Activated naive CD4-positive, alpha-beta T cell treated with anti-CD3 and anti-CD28 coated beads, Interleukin-2, amount 50 U/mL, for 72 hours (primary cell): ENCODE results near the gene SLC13A5. TPM values are rescaled to one million over a fixed set of nuclear protein-coding genes. Genes with fewer than 3 reads are reported as not detected.
"Not testable (repeated sequence)": the region's sequence is repeated elsewhere in the genome, so short reads cannot be mapped to it uniquely, and the experiment has no call there.

Experiments used
- ATAC-seq, 2 donors: fragments of 150-1000 bp; cut with Tn5 transposase; 2 replicates each; pipeline ENCODE4 v1.10.0; 2021; ENCODE audit warnings: mild to moderate bottlenecking in 2 of 2, moderate library complexity in 2 of 2
- DNase-seq, 2 donors: peaks; one replicate each; pipeline ENCODE4 v3.0.0; 2021 to 2022; ENCODE audit warnings: low spot score in 2 of 2
- H3K27ac Mint-ChIP-seq, 2 donors: one replicate each; pipeline ENCODE4 v1.8.0; 2022; ENCODE audit warnings: mild to moderate bottlenecking in 2 of 2, mixed read lengths in 2 of 2
- H3K36me3 Mint-ChIP-seq, 2 donors: one replicate each; pipeline ENCODE4 v1.8.0; 2022; ENCODE audit warnings: mixed read lengths in 2 of 2
- H3K9me3 Mint-ChIP-seq, 2 donors: one replicate each; pipeline ENCODE4 v1.8.0; 2022; ENCODE audit warnings: mixed read lengths in 2 of 2
- total RNA-seq, 2 donors: library from RNA; stranded (reverse); gene quantifications; one replicate each; pipeline ENCODE4 v1.2.3, GENCODE V29; 2022

SLC13A5 gene
- total RNA-seq, 2 donors from 2014 or later: not detected

DNA sequence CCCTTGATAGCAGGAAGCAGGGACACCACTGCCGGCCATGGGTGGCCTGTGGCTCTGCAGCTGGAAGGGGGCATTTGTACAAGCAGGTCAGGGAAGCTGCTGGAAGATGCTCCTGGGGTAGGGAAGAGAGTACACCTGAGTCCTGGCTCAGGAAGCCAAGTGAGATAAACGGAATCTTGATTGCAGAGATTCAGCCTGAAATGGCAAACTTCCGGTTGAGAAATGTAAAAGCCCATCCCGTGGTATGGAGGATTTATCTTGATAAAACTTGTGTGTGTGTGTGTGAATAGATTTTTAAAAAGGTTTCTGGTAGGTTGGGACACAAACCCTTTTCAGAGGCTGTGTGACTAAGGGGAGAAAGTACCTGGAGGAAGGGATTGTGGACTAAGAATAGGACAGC, 32.0 kb downstream of the SLC13A5 start:
- ATAC-seq: no peak
- DNase-seq: no peak
- no peaks in the 10 kb centered on the region for H3K9me3 Mint-ChIP-seq
- H3K27ac Mint-ChIP-seq: no peak overlapping the region
- H3K36me3 Mint-ChIP-seq: no peaks in the 10 kb centered on the region

GRCh38 chr17:6679241-6679640, 33.9 kb downstream of the SLC13A5 start:
- ATAC-seq (no peak), DNase-seq (no peak)
- Mint-ChIP-seq H3K9me3 (no peaks in the 10 kb centered on the region), H3K27ac (no peak overlapping the region), H3K36me3 (no peaks in the 10 kb centered on the region)

GRCh38 chr17:6677946-6678345, 35.2 kb downstream of the SLC13A5 start:
- H3K9me3 Mint-ChIP-seq: no peaks in the 10 kb centered on the region
- no peaks in the 10 kb centered on the region for H3K36me3 Mint-ChIP-seq
- ATAC-seq (no peak), DNase-seq (no peak)
- H3K27ac Mint-ChIP-seq: no peak overlapping the region

DNA sequence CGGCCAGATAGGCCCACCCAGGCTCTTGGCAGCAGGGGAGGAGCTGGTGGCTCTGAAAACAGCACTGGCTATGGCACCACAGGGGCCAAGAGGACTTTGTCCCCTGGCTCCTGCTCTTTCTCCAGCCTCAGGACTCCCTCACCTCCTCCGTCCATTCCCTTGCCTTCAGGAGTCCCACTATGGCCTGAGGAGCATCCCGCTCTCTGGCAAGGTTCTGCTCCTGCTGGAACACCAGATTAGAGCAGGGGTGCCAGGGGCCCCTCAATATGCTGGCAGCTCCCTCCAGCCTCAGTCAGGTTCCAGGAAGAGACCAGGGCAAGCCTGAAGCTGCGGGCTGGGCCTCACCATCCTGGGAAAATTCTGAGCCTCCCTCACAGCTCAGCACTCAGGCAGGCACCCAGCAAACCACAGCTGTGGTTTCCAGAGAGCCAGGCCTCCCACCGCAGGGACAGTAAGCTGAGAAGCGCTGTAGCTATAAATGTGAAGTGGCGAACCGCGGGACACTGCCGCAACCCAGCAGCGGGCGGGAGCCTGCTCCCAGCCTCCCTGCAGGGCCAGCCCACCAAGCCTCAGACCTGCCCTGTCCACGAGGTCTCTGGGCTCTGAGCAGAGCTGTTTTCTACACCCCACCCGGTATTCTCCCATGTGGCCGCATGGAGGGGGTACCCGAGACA, 35.9 kb downstream of the SLC13A5 start:
- H3K36me3 Mint-ChIP-seq: no peaks in the 10 kb centered on the region
- no peak overlapping the region for H3K27ac Mint-ChIP-seq
- peak; percentile 37 to 61 for ATAC-seq
- no peaks in the 10 kb centered on the region for H3K9me3 Mint-ChIP-seq
- DNase-seq: no peak

DNA sequence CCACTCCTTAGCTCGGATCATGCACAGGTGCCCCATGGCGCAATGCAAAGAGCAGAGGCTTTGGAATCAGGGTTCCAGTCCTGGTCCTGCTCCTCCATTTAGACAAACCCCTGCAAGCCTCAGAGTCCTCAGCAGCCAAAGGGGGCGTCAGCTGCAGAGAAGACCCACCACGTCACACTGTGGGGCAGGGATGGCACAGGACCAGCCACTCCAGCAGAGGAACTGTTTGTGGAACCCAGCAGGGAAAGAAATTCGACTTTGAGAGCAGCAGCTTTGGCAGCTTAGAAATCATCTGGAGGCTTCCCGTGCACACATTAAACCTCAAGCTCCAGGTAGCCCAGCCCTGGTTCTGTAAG, 36.4 kb downstream of the SLC13A5 start:
- H3K9me3 Mint-ChIP-seq: no peaks in the 10 kb centered on the region
- DNase-seq (no peak), ATAC-seq (no peak)
- no peak overlapping the region for H3K27ac Mint-ChIP-seq
- no peaks in the 10 kb centered on the region for H3K36me3 Mint-ChIP-seq

- ATAC-seq: no peak
- DNase-seq: no peak
- Mint-ChIP-seq H3K36me3 (no peaks in the 10 kb centered on the region), H3K27ac (no peak overlapping the region), H3K9me3 (no peaks in the 10 kb centered on the region)
Measured at GRCh38 chr17:6675201-6675825, 37.9 kb downstream of the SLC13A5 start.

DNA sequence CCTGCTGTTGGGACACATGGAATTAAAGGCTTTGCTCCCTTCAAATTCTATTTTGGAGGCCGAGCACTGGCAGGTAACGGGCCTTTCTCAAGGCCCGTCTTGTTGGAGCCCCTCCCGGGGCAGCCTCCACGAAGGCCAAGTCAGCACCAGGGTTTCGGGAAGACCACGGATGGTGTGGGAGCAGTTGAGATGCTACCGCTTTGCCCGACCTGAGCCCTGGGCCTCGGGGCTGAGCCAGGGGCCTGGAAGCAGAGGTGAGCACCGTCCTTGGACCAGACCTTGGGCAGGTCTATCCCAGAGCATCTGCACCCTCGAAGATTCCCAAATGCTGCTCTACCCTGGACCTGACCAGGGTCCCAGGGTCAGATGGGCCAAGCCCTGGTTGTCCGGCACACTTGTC, 38.6 kb downstream of the SLC13A5 start:
- DNase-seq (no peak), ATAC-seq (no peak)
- H3K9me3 Mint-ChIP-seq: no peaks in the 10 kb centered on the region
- no peaks in the 10 kb centered on the region for H3K36me3 Mint-ChIP-seq
- no peak overlapping the region for H3K27ac Mint-ChIP-seq

- ATAC-seq: no peak
Measured at GRCh38 chr17:6671431-6671830, 41.7 kb downstream of the SLC13A5 start.

DNA sequence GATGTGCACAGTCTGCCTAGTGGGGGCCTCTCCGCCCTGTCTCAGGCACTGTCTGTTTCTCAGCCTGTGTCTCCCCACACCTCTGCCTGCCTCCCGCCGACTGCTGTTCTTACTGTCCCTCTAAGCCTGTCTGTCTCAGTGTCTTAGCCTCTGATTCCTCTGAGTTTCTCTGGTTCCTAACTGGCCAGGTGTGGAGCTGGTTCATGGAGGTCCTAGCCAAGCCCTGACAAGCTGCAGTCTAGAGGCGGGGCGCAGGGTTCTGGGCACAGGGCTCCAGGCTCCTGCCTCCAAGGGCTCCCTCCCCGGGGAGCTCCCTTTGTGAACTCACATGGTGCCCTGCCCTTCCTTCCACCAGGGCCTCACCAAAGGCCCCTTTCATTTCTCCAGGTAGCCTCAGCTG, 42.2 kb downstream of the SLC13A5 start:
- H3K27ac Mint-ChIP-seq: peak overlapping the region in 1 of 2 donors; percentile 48
- ATAC-seq (no peak), DNase-seq (no peak)
- no peaks in the 10 kb centered on the region for H3K9me3 Mint-ChIP-seq
- no peaks in the 10 kb centered on the region for H3K36me3 Mint-ChIP-seq

More at GRCh38 chr17:6671431-6671830, 41.7 kb downstream of the SLC13A5 start:
- no peak for DNase-seq
- H3K9me3 Mint-ChIP-seq: no peaks in the 10 kb centered on the region
- H3K27ac Mint-ChIP-seq: peak overlapping the region in 1 of 2 donors; percentile 48
- no peaks in the 10 kb centered on the region for H3K36me3 Mint-ChIP-seq

GRCh38 chr17:6670571-6670970, 42.6 kb downstream of the SLC13A5 start:
- DNase-seq (no peak), ATAC-seq (no peak)
- Mint-ChIP-seq H3K36me3 (no peaks in the 10 kb centered on the region), H3K9me3 (no peaks in the 10 kb centered on the region), H3K27ac (peak overlapping the region in 1 of 2 donors; percentile 48)

- ATAC-seq (peak in 1 of 2 donors; percentile 47), DNase-seq (no peak)
- no peaks in the 10 kb centered on the region for H3K9me3 Mint-ChIP-seq
- H3K27ac Mint-ChIP-seq: no peak overlapping the region
- no peaks in the 10 kb centered on the region for H3K36me3 Mint-ChIP-seq
Measured at GRCh38 chr17:6669479-6670212, 43.5 kb downstream of the SLC13A5 start.

GRCh38 chr17:6668727-6669425, 44.3 kb downstream of the SLC13A5 start:
- DNase-seq (no peak), ATAC-seq (no peak)
- no peak overlapping the region for H3K27ac Mint-ChIP-seq

DNA sequence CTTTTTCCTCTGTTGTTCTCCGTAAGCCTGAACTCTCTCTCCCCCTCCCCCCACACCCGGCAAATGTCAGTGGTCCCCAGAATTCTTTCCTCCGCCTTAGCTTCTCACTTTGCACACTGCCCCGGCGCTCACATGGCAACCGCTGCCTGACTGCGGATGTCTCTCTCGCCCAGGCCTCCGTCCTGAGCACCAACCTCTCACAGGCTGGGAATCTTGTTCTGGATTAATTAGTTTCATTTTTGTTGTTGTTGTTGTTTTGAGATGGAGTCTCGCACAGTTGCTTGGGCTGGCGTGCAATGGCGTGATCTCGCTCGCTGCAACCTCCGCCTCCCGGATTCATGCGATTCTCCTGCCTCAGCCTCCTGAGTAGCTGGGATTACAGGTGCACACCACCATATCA, 45.0 kb downstream of the SLC13A5 start:
- Mint-ChIP-seq H3K27ac (no peak overlapping the region), H3K9me3 (no peaks in the 10 kb centered on the region), H3K36me3 (no peaks in the 10 kb centered on the region)
- no peak for ATAC-seq
- DNase-seq: no peak

More at GRCh38 chr17:6668727-6669425, 44.3 kb downstream of the SLC13A5 start:
- Mint-ChIP-seq H3K9me3 (no peaks in the 10 kb centered on the region), H3K36me3 (no peaks in the 10 kb centered on the region)

- no peak for ATAC-seq
- DNase-seq: no peak
- no peaks in the 10 kb centered on the region for H3K9me3 Mint-ChIP-seq
- H3K36me3 Mint-ChIP-seq: no peaks in the 10 kb centered on the region
- no peak overlapping the region for H3K27ac Mint-ChIP-seq
Measured at GRCh38 chr17:6667516-6667915, 45.7 kb downstream of the SLC13A5 start.

DNA sequence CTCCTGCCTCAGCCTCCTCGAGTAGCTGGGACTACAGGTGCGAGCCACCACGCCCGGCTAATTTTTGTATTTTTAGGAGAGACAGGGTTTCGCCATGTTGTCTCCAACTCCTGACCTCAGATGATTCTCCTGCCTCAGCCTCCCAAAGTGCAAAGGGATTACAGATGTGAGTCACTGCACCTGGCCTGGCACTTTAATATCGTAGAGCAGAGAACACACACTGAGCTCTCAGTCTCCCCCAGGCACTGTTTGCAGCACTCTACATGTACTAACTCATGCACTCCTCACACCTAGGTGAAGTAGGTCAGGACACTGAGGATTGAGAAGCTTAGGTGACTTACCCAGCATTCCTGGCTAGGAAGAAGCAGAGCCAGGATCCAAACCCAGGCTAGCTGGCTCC, 46.6 kb downstream of the SLC13A5 start:
- Mint-ChIP-seq H3K9me3 (no peaks in the 10 kb centered on the region), H3K27ac (no peak overlapping the region), H3K36me3 (no peaks in the 10 kb centered on the region)
- DNase-seq (no peak), ATAC-seq (no peak)

GRCh38 chr17:6666077-6666521, 47.1 kb downstream of the SLC13A5 start:
- Mint-ChIP-seq H3K9me3 (no peaks in the 10 kb centered on the region), H3K36me3 (no peaks in the 10 kb centered on the region), H3K27ac (no peak overlapping the region)
- ATAC-seq (peak; percentile 75 to 78), DNase-seq (peak in 1 of 2 donors; percentile 48)

- not testable (repeated sequence) for H3K36me3 Mint-ChIP-seq, ATAC-seq, DNase-seq, H3K27ac Mint-ChIP-seq, H3K9me3 Mint-ChIP-seq
Measured at GRCh38 chr17:6663200-6663599, 50.0 kb downstream of the SLC13A5 start.
